ENCODE measurements around the gene ALAD.
"Not testable (repeated sequence)": the region's sequence is repeated elsewhere in the genome, so short reads cannot be mapped to it uniquely, and the experiment has no call there.

DNA sequence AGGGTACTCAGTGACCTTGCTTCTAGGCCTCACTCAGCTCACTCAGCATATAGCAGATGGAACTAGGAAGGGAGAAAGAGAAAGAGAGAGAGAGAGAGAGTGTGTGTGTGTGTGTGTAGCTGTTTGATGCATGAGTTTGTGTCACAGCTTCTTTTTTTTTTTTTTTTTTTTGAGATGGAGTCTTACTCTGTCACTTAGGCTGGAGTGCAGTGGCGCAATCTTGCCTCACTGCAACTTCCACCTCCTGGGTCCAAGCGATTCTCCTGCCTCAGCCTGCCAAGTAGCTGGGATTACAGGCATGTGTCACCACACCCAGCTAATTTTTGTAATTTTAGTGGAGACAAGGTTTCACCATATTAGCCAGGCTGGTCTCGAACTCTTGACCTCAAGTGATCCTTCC, 35.4 kb downstream of the ALAD start:
- TF ChIP-seq, protein P1, sequence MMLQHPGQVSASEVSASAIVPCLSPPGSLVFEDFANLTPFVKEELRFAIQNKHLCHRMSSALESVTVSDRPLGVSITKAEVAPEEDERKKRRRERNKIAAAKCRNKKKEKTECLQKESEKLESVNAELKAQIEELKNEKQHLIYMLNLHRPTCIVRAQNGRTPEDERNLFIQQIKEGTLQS (IDR thresholded peaks at IDR 0.05) = not testable (repeated sequence)
- TF ChIP-seq, protein P2, sequence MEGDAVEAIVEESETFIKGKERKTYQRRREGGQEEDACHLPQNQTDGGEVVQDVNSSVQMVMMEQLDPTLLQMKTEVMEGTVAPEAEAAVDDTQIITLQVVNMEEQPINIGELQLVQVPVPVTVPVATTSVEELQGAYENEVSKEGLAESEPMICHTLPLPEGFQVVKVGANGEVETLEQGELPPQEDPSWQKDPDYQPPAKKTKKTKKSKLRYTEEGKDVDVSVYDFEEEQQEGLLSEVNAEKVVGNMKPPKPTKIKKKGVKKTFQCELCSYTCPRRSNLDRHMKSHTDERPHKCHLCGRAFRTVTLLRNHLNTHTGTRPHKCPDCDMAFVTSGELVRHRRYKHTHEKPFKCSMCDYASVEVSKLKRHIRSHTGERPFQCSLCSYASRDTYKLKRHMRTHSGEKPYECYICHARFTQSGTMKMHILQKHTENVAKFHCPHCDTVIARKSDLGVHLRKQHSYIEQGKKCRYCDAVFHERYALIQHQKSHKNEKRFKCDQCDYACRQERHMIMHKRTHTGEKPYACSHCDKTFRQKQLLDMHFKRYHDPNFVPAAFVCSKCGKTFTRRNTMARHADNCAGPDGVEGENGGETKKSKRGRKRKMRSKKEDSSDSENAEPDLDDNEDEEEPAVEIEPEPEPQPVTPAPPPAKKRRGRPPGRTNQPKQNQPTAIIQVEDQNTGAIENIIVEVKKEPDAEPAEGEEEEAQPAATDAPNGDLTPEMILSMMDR (IDR thresholded peaks at IDR 0.05; ENCODE audit: low read depth, low read length, missing input control) = not testable (repeated sequence)
- not testable (repeated sequence) for TF ChIP-seq RAD21 (IDR thresholded peaks at IDR 0.05); JUND (IDR thresholded peaks at IDR 0.05); EGR1 (IDR thresholded peaks at IDR 0.05; ENCODE audit: low read depth in 2 of 2); RXRA (IDR thresholded peaks at IDR 0.05); NR2F2 (IDR thresholded peaks at IDR 0.05); TAF1 (conservative IDR thresholded peaks at IDR 0.05); SP1 (IDR thresholded peaks at IDR 0.05); GABPA (IDR thresholded peaks at IDR 0.05 in 1 of 2, conservative IDR thresholded peaks at IDR 0.05 in 1 of 2)
- TF ChIP-seq, protein P3, sequence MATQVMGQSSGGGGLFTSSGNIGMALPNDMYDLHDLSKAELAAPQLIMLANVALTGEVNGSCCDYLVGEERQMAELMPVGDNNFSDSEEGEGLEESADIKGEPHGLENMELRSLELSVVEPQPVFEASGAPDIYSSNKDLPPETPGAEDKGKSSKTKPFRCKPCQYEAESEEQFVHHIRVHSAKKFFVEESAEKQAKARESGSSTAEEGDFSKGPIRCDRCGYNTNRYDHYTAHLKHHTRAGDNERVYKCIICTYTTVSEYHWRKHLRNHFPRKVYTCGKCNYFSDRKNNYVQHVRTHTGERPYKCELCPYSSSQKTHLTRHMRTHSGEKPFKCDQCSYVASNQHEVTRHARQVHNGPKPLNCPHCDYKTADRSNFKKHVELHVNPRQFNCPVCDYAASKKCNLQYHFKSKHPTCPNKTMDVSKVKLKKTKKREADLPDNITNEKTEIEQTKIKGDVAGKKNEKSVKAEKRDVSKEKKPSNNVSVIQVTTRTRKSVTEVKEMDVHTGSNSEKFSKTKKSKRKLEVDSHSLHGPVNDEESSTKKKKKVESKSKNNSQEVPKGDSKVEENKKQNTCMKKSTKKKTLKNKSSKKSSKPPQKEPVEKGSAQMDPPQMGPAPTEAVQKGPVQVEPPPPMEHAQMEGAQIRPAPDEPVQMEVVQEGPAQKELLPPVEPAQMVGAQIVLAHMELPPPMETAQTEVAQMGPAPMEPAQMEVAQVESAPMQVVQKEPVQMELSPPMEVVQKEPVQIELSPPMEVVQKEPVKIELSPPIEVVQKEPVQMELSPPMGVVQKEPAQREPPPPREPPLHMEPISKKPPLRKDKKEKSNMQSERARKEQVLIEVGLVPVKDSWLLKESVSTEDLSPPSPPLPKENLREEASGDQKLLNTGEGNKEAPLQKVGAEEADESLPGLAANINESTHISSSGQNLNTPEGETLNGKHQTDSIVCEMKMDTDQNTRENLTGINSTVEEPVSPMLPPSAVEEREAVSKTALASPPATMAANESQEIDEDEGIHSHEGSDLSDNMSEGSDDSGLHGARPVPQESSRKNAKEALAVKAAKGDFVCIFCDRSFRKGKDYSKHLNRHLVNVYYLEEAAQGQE (IDR thresholded peaks at IDR 0.05) = not testable (repeated sequence)
- TF ChIP-seq, protein P4, sequence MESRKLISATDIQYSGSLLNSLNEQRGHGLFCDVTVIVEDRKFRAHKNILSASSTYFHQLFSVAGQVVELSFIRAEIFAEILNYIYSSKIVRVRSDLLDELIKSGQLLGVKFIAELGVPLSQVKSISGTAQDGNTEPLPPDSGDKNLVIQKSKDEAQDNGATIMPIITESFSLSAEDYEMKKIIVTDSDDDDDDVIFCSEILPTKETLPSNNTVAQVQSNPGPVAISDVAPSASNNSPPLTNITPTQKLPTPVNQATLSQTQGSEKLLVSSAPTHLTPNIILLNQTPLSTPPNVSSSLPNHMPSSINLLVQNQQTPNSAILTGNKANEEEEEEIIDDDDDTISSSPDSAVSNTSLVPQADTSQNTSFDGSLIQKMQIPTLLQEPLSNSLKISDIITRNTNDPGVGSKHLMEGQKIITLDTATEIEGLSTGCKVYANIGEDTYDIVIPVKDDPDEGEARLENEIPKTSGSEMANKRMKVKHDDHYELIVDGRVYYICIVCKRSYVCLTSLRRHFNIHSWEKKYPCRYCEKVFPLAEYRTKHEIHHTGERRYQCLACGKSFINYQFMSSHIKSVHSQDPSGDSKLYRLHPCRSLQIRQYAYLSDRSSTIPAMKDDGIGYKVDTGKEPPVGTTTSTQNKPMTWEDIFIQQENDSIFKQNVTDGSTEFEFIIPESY (IDR thresholded peaks at IDR 0.05) = not testable (repeated sequence)
- TF ChIP-seq, protein P5, sequence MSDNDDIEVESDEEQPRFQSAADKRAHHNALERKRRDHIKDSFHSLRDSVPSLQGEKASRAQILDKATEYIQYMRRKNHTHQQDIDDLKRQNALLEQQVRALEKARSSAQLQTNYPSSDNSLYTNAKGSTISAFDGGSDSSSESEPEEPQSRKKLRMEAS (IDR thresholded peaks at IDR 0.05) = not testable (repeated sequence)
